ENCODE data around the gene ASPG.

Gene ASPG

GRCh38 chr14:104115691-104116287, 30.3 kb downstream of the ASPG start:
- no peak for DNase-seq (ENCODE audit: low read depth)
- H3K4me3 ChIP-seq (ENCODE audit: low read length), result no peak overlapping the region
- no peak for TF ChIP-seq CTCF (conservative IDR thresholded peaks at IDR 0.05; ENCODE audit: low read depth, low read length)

- TF ChIP-seq CTCF (conservative IDR thresholded peaks at IDR 0.05; ENCODE audit: low read depth, low read length), result no peak
- no peak for DNase-seq (ENCODE audit: low read depth)
- H3K4me3 ChIP-seq (ENCODE audit: low read length), result no peak overlapping the region
Observed at GRCh38 chr14:104116288-104116755, 30.8 kb downstream of the ASPG start.

- TF ChIP-seq CTCF (conservative IDR thresholded peaks at IDR 0.05; ENCODE audit: low read depth, low read length), result no peak
- no peak for DNase-seq (ENCODE audit: low read depth)
- H3K4me3 ChIP-seq (ENCODE audit: low read length), result no peak overlapping the region
Observed at GRCh38 chr14:104116756-104117340, 31.3 kb downstream of the ASPG start.

- DNase-seq (ENCODE audit: low read depth), result no peak
- TF ChIP-seq CTCF (conservative IDR thresholded peaks at IDR 0.05; ENCODE audit: low read depth, low read length), result no peak
- no peak overlapping the region for H3K4me3 ChIP-seq (ENCODE audit: low read length)
Observed at GRCh38 chr14:104117341-104118005, 32.0 kb downstream of the ASPG start.

- H3K4me3 ChIP-seq (ENCODE audit: low read length), result no peak overlapping the region
- DNase-seq (ENCODE audit: low read depth), result no peak
- TF ChIP-seq CTCF (conservative IDR thresholded peaks at IDR 0.05; ENCODE audit: low read depth, low read length), result no peak
Observed at GRCh38 chr14:104118006-104118844, 32.7 kb downstream of the ASPG start.

GRCh38 chr14:104119119-104119487, 33.6 kb downstream of the ASPG start:
- DNase-seq (ENCODE audit: low read depth), result no peak
- no peak overlapping the region for H3K4me3 ChIP-seq (ENCODE audit: low read length)
- no peak for TF ChIP-seq CTCF (conservative IDR thresholded peaks at IDR 0.05; ENCODE audit: low read depth, low read length)
